DND-41 (cell line): Measurements from ENCODE around the gene ARHGEF4.

Experiments
- ATAC-seq: fragments of 200-7000 bp; cut with Tn5 transposase; 3 replicates; pipeline ENCODE4 v1.9.1; 2021; ENCODE audit warnings: low read depth; ENCODE audit not compliant: insufficient read depth
- DNase-seq: peaks from one replicate; pipeline ENCODE4 v3.0.0-alpha.2; 2020
- H2AFZ ChIP-seq: 2 replicates; pipeline ENCODE4 v1.6.0; 2012; ENCODE audit warnings: low read depth, low read length
- H3K27ac ChIP-seq: 2 replicates; pipeline ENCODE4 v1.5.1; 2012; ENCODE audit warnings: low read length, inconsistent platforms
- H3K27me3 ChIP-seq: fragments of 200-600 bp; sonication (generic); 2 replicates; pipeline ENCODE4 v1.6.0; 2012; ENCODE audit warnings: low read length, mild to moderate bottlenecking, inconsistent platforms; ENCODE audit not compliant: insufficient read depth, poor library complexity
- H3K36me3 ChIP-seq: 2 replicates; pipeline ENCODE4 v1.5.1; 2012; ENCODE audit warnings: low read length, inconsistent platforms; ENCODE audit not compliant: insufficient read depth
- H3K4me1 ChIP-seq: 2 replicates; pipeline ENCODE4 v1.5.1; 2012; ENCODE audit warnings: mild to moderate bottlenecking, low read length; ENCODE audit not compliant: insufficient read depth
- H3K4me2 ChIP-seq: 2 replicates; pipeline ENCODE4 v1.6.0; 2012; ENCODE audit warnings: mild to moderate bottlenecking, moderate library complexity, low read length, inconsistent platforms; ENCODE audit not compliant: insufficient read depth
- H3K4me3 ChIP-seq, 2 experiments: fragments of 200-600 bp in 1 of 2; shearing (Covaris generic) in 1 of 2; 2 replicates each; pipeline ENCODE4 v1.5.1; 2012 to 2016; ENCODE audit warnings: inconsistent platforms in 2 of 2, low read length in 2 of 2, mild to moderate bottlenecking in 2 of 2, low read depth in 1 of 2, moderate library complexity in 1 of 2
- H3K79me2 ChIP-seq: 2 replicates; pipeline ENCODE4 v1.6.0; 2012; ENCODE audit warnings: low read length, inconsistent platforms; ENCODE audit not compliant: insufficient read depth
- H3K9ac ChIP-seq: 2 replicates; pipeline ENCODE4 v1.6.0; 2012; ENCODE audit warnings: low read depth, mild to moderate bottlenecking, inconsistent platforms, low read length, moderate library complexity
- H3K9me3 ChIP-seq: 2 replicates; pipeline ENCODE4 v1.5.1; 2012; ENCODE audit warnings: low read length, moderate library complexity, mild to moderate bottlenecking, inconsistent platforms; ENCODE audit not compliant: insufficient read depth, severe bottlenecking
- H4K20me1 ChIP-seq: 2 replicates; pipeline ENCODE4 v1.6.0; 2012; ENCODE audit warnings: low read length; ENCODE audit not compliant: insufficient read depth
- CTCF ChIP-seq: IDR thresholded peaks from 2 replicates; pipeline ENCODE4 v1.5.1; 2012; ENCODE audit warnings: borderline replicate concordance, low read length, moderate library complexity, mild to moderate bottlenecking; ENCODE audit not compliant: poor library complexity, severe bottlenecking; ENCODE audit errors: extremely low read depth
- EZH2 ChIP-seq: IDR thresholded peaks from 3 replicates; pipeline ENCODE4 v1.6.1; 2012; ENCODE audit warnings: borderline replicate concordance, low read depth, mild to moderate bottlenecking, moderate library complexity, low read length, inconsistent platforms; ENCODE audit not compliant: severe bottlenecking

ARHGEF4 gene

GRCh38 chr2:130844161-130844560, 7.4 kb downstream of the ARHGEF4 start:
- no peak overlapping the region for H3K9ac ChIP-seq
- no peaks in the 10 kb centered on the region for H3K27me3 ChIP-seq
- no peak for TF ChIP-seq EZH2
- TF ChIP-seq CTCF = no peak
- H3K4me1 ChIP-seq = no peaks in the 10 kb centered on the region
- no peaks in the 10 kb centered on the region for H3K9me3 ChIP-seq
- no peak overlapping the region for H2AFZ ChIP-seq
- no peak for DNase-seq
- no peaks in the 10 kb centered on the region for H4K20me1 ChIP-seq
- no peaks in the 10 kb centered on the region for H3K36me3 ChIP-seq
- H3K4me2 ChIP-seq = no peak overlapping the region
- no peak overlapping the region for H3K4me3 ChIP-seq
- H3K27ac ChIP-seq = no peak overlapping the region
- H3K79me2 ChIP-seq = no peaks in the 10 kb centered on the region
- ATAC-seq = no peak

GRCh38 chr2:130845505-130846085, 8.9 kb downstream of the ARHGEF4 start:
- Histone ChIP-seq H3K4me2 (no peak overlapping the region), H3K27me3 (no peaks in the 10 kb centered on the region), H3K79me2 (no peaks in the 10 kb centered on the region), H3K36me3 (no peaks in the 10 kb centered on the region), H3K9ac (no peak overlapping the region), H3K4me1 (no peaks in the 10 kb centered on the region), H4K20me1 (no peaks in the 10 kb centered on the region), H3K4me3 (no peak overlapping the region), H3K27ac (no peak overlapping the region), H2AFZ (no peak overlapping the region), H3K9me3 (no peaks in the 10 kb centered on the region)
- TF ChIP-seq CTCF = no peak
- no peak for TF ChIP-seq EZH2
- DNase-seq (no peak), ATAC-seq (no peak)

GRCh38 chr2:130846233-130846632, 9.5 kb downstream of the ARHGEF4 start:
- Histone ChIP-seq H3K4me1 (no peaks in the 10 kb centered on the region), H3K79me2 (no peaks in the 10 kb centered on the region)

GRCh38 chr2:130846686-130847375, 10.1 kb downstream of the ARHGEF4 start:
- TF ChIP-seq CTCF (no peak), EZH2 (no peak)
- Histone ChIP-seq H3K36me3 (no peaks in the 10 kb centered on the region), H3K4me2 (no peak overlapping the region), H3K9me3 (no peaks in the 10 kb centered on the region), H3K9ac (no peak overlapping the region), H3K4me3 (no peak overlapping the region), H2AFZ (no peak overlapping the region), H3K4me1 (no peaks in the 10 kb centered on the region), H4K20me1 (no peaks in the 10 kb centered on the region), H3K79me2 (no peaks in the 10 kb centered on the region), H3K27ac (no peak overlapping the region), H3K27me3 (no peaks in the 10 kb centered on the region)
- ATAC-seq (no peak), DNase-seq (no peak)

More at GRCh38 chr2:130846233-130846632, 9.5 kb downstream of the ARHGEF4 start:
- Histone ChIP-seq H3K9me3 (no peaks in the 10 kb centered on the region), H3K9ac (no peak overlapping the region), H2AFZ (no peak overlapping the region), H3K4me3 (no peak overlapping the region), H3K27me3 (no peaks in the 10 kb centered on the region), H3K4me2 (no peak overlapping the region), H4K20me1 (no peaks in the 10 kb centered on the region), H3K36me3 (no peaks in the 10 kb centered on the region), H3K27ac (no peak overlapping the region)
- ATAC-seq = no peak
- DNase-seq = no peak
- no peak for TF ChIP-seq EZH2
